ENCODE measurements around the gene ANKS1A. TPM values are rescaled to one million over a fixed set of nuclear protein-coding genes. Genes with fewer than 3 reads are reported as not detected.

Gene ANKS1A
- polyA plus RNA-seq, 1 donor, result 40.8 TPM

- no peak for DNase-seq (ENCODE audit: low read depth)
Measured at GRCh38 chr6:35023091-35024000, 134.3 kb downstream of the ANKS1A start.

GRCh38 chr6:35024551-35025054 lies 135.5 kb downstream of the ANKS1A start:
- no peak for DNase-seq (ENCODE audit: low read depth)

GRCh38 chr6:35025232-35026188 lies 136.5 kb downstream of the ANKS1A start:
- no peak for DNase-seq (ENCODE audit: low read depth)

- no peak for DNase-seq (ENCODE audit: low read depth)
Measured at GRCh38 chr6:35026434-35027222, 137.6 kb downstream of the ANKS1A start.

GRCh38 chr6:35027807-35028206 lies 138.8 kb downstream of the ANKS1A start:
- DNase-seq (ENCODE audit: low read depth), result no peak

GRCh38 chr6:35028781-35029769 lies 140.0 kb downstream of the ANKS1A start:
- no peak for DNase-seq (ENCODE audit: low read depth)

GRCh38 chr6:35030099-35030498 lies 141.0 kb downstream of the ANKS1A start:
- DNase-seq (ENCODE audit: low read depth), result no peak

- DNase-seq (ENCODE audit: low read depth), result no peak
Measured at GRCh38 chr6:35031611-35032529, 142.8 kb downstream of the ANKS1A start.

GRCh38 chr6:35033683-35034082 lies 144.6 kb downstream of the ANKS1A start:
- DNase-seq (ENCODE audit: low read depth), result no peak

GRCh38 chr6:35034411-35035191 lies 145.5 kb downstream of the ANKS1A start:
- no peak for DNase-seq (ENCODE audit: low read depth)

GRCh38 chr6:35035481-35036030 lies 146.5 kb downstream of the ANKS1A start:
- no peak for DNase-seq (ENCODE audit: low read depth)

GRCh38 chr6:35036059-35036827 lies 147.2 kb downstream of the ANKS1A start:
- DNase-seq (ENCODE audit: low read depth), result no peak

GRCh38 chr6:35036828-35037663 lies 148.0 kb downstream of the ANKS1A start:
- no peak for DNase-seq (ENCODE audit: low read depth)

- DNase-seq (ENCODE audit: low read depth), result no peak
Measured at GRCh38 chr6:35037664-35038038, 148.6 kb downstream of the ANKS1A start.

- no peak for DNase-seq (ENCODE audit: low read depth)
Measured at GRCh38 chr6:35038076-35038475, 149.0 kb downstream of the ANKS1A start.

- DNase-seq (ENCODE audit: low read depth), result no peak
Measured at GRCh38 chr6:35040398-35040797, 151.3 kb downstream of the ANKS1A start.
